GM18499 (cell line): ENCODE results near the gene APMAP.
"Not testable (repeated sequence)": the region's sequence is repeated elsewhere in the genome, so short reads cannot be mapped to it uniquely, and the experiment has no call there.

Source experiments
- ATAC-seq: cut with Tn5 transposase; IDR thresholded peaks from one replicate; pipeline ENCODE4 v1.9.1; 2021; ENCODE audit warnings: moderate number of reproducible peaks; ENCODE audit not compliant: insufficient read depth, unreplicated experiment

The APMAP gene

GRCh38 chr20:24956001-24956841, 36.3 kb downstream of the APMAP start:
- no peak for ATAC-seq

- ATAC-seq, result peak; percentile 79
Measured at GRCh38 chr20:24955045-24955444, 37.5 kb downstream of the APMAP start.

- no peak for ATAC-seq
Measured at GRCh38 chr20:24954566-24954965, 38.0 kb downstream of the APMAP start.

GRCh38 chr20:24954151-24954550, 38.4 kb downstream of the APMAP start:
- ATAC-seq, result no peak

- no peak for ATAC-seq
Measured at GRCh38 chr20:24953621-24954133, 38.9 kb downstream of the APMAP start.

GRCh38 chr20:24953209-24953575, 39.4 kb downstream of the APMAP start:
- ATAC-seq, result no peak

GRCh38 chr20:24952376-24953208, 40.0 kb downstream of the APMAP start:
- ATAC-seq, result no peak

- no peak for ATAC-seq
Measured at GRCh38 chr20:24951536-24952083, 40.9 kb downstream of the APMAP start.

GRCh38 chr20:24950836-24951525, 41.6 kb downstream of the APMAP start:
- ATAC-seq, result no peak

GRCh38 chr20:24950128-24950835, 42.3 kb downstream of the APMAP start:
- ATAC-seq, result no peak

GRCh38 chr20:24949756-24950127, 42.8 kb downstream of the APMAP start:
- no peak for ATAC-seq

GRCh38 chr20:24948939-24949679, 43.4 kb downstream of the APMAP start, which contains the start of gene CST7:
Gene CST7, plus strand, starts transcription at chr20:24949269. Its CDS starts 237 bp downstream, at chr20:24949506.
- no peak for ATAC-seq

- not testable (repeated sequence) for ATAC-seq
Measured at GRCh38 chr20:24948396-24948938, 44.1 kb downstream of the APMAP start.

- not testable (repeated sequence) for ATAC-seq
Measured at GRCh38 chr20:24946376-24946775, 46.2 kb downstream of the APMAP start.

GRCh38 chr20:24943731-24944130, 48.8 kb downstream of the APMAP start:
- no peak for ATAC-seq

- ATAC-seq, result no peak
Measured at GRCh38 chr20:24943196-24943595, 49.4 kb downstream of the APMAP start.

- ATAC-seq, result no peak
Measured at GRCh38 chr20:24942679-24943078, 49.9 kb downstream of the APMAP start.

GRCh38 chr20:24939036-24939435, 53.5 kb downstream of the APMAP start:
- no peak for ATAC-seq

- no peak for ATAC-seq
Measured at GRCh38 chr20:24938498-24938897, 54.1 kb downstream of the APMAP start.
